ENCODE measurements around the gene NUSAP1.

DNA sequence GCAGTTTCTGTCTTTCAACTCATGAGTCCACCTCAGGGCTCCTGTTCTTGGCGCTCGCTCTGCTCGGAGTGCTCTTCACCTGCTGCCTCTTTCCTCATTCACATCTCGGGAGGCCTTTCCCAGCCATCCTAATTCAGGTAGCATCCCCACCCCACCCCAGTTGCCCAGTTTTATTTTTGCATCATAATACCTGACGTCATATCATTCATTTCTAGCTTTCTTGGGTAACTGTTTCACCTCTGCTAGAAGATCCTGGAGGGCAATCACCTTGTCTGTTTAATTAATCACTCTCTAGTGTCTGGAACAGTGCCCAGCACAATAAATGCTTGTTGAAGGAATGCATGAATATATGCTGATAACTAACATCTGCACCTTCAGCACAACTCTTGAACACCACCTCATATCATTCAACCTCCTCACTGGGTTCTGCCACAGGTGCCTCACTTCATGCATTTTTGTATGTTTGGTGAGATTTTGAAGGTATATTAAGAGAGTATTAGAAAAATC is 7.6 kb downstream of the NUSAP1 start:
- no peak for TF ChIP-seq EZH2 (IDR thresholded peaks at IDR 0.05; ENCODE audit: borderline replicate concordance, low read length)
- TF ChIP-seq, protein P1, sequence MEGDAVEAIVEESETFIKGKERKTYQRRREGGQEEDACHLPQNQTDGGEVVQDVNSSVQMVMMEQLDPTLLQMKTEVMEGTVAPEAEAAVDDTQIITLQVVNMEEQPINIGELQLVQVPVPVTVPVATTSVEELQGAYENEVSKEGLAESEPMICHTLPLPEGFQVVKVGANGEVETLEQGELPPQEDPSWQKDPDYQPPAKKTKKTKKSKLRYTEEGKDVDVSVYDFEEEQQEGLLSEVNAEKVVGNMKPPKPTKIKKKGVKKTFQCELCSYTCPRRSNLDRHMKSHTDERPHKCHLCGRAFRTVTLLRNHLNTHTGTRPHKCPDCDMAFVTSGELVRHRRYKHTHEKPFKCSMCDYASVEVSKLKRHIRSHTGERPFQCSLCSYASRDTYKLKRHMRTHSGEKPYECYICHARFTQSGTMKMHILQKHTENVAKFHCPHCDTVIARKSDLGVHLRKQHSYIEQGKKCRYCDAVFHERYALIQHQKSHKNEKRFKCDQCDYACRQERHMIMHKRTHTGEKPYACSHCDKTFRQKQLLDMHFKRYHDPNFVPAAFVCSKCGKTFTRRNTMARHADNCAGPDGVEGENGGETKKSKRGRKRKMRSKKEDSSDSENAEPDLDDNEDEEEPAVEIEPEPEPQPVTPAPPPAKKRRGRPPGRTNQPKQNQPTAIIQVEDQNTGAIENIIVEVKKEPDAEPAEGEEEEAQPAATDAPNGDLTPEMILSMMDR (IDR thresholded peaks at IDR 0.05; ENCODE audit: low read length) = no peak
